Stomach (tissue), 4 donors: Measurements from ENCODE around the gene PRUNE1.

Source experiments
- CTCF ChIP-seq, 7 experiments: fragments of 450-650 bp in 4 of 7; fragments of 200-600 bp in 3 of 7; sonication (generic) in 3 of 7; IDR thresholded peaks; one replicate each; pipeline ENCODE4 v1.5.1; 2016 to 2019; ENCODE audit warnings: antibody characterized with exemption in 7 of 7, control low read depth in 2 of 7, mild to moderate bottlenecking in 1 of 7
- EP300 ChIP-seq: sonication (generic); formaldehyde crosslinking; IDR thresholded peaks from one replicate; pipeline ENCODE4 v1.6.1; 2017; ENCODE audit warnings: antibody characterized with exemption
- POLR2A ChIP-seq, 4 donors: fragments of 450-650 bp; IDR thresholded peaks; one replicate each; pipeline ENCODE4 v1.6.1; 2016; ENCODE audit warnings: antibody characterized with exemption in 4 of 4, control low read depth in 2 of 4, mild to moderate bottlenecking in 1 of 4, moderate library complexity in 1 of 4
- POLR2AphosphoS5 ChIP-seq, 3 donors: sonication (generic); formaldehyde crosslinking; IDR thresholded peaks; one replicate each; pipeline ENCODE4 v1.6.1; 2016; ENCODE audit warnings: antibody characterized with exemption in 3 of 3

GRCh38 chr1:151059109-151060006 is 51.1 kb downstream of the PRUNE1 start, which contains the start of gene CDC42SE1:
- TF ChIP-seq POLR2A (IDR thresholded peaks at IDR 0.05) (peak in 2 of 4 donors; percentile 57 to 65), EP300 (no peak), CTCF (IDR thresholded peaks at IDR 0.05) (peak in 6 of 7 experiments; percentile 27 to 93 (median 84)), POLR2AphosphoS5 (IDR thresholded peaks at IDR 0.05) (peak; percentile 66 to 97 (median 95))
